ENCODE data around the gene AOC1.

Gene AOC1

GRCh38 chr7:150835019-150835418, 17.3 kb upstream of the AOC1 start:
- DNase-seq: no peak

GRCh38 chr7:150835702-150836280, 16.5 kb upstream of the AOC1 start:
- DNase-seq: no peak

- DNase-seq: no peak
Measured at GRCh38 chr7:150838965-150839650, 13.2 kb upstream of the AOC1 start.

GRCh38 chr7:150842018-150842417, 10.3 kb upstream of the AOC1 start:
- no peak for DNase-seq

- no peak for DNase-seq
Measured at GRCh38 chr7:150842716-150843115, 9.6 kb upstream of the AOC1 start.

GRCh38 chr7:150845421-150845861, 6.9 kb upstream of the AOC1 start:
- DNase-seq: no peak

- DNase-seq: no peak
Measured at GRCh38 chr7:150846291-150847115, 5.8 kb upstream of the AOC1 start.

- DNase-seq: no peak
Measured at GRCh38 chr7:150847536-150847935, 4.8 kb upstream of the AOC1 start.

- no peak for DNase-seq
Measured at GRCh38 chr7:150848111-150848510, 4.2 kb upstream of the AOC1 start.

GRCh38 chr7:150848561-150849115, 3.7 kb upstream of the AOC1 start:
- DNase-seq: no peak

GRCh38 chr7:150849204-150849775, 3.0 kb upstream of the AOC1 start:
- DNase-seq: no peak

- DNase-seq: no peak
Measured at GRCh38 chr7:150850273-150850672, 2.0 kb upstream of the AOC1 start.

GRCh38 chr7:150851492-150852370, 586 bp upstream of the AOC1 start:
- no peak for DNase-seq

- DNase-seq: no peak
Measured at GRCh38 chr7:150854066-150855000, 2.0 kb downstream of the AOC1 start.

GRCh38 chr7:150855046-150855445, 2.7 kb downstream of the AOC1 start:
- no peak for DNase-seq

- no peak for DNase-seq
Measured at GRCh38 chr7:150855476-150856302, 3.4 kb downstream of the AOC1 start.

- DNase-seq: no peak
Measured at GRCh38 chr7:150856303-150857275, 4.3 kb downstream of the AOC1 start.

GRCh38 chr7:150857276-150858055, 5.1 kb downstream of the AOC1 start:
- DNase-seq: no peak
